Lower lobe of right lung (tissue), 2 donors: Measurements from ENCODE around the gene SLC18A3. TPM values are rescaled to one million over a fixed set of nuclear protein-coding genes. Genes with fewer than 3 reads are reported as not detected.

Source experiments
- ATAC-seq, 2 donors: fragments of 200-7000 bp; cut with Tn5 transposase; one replicate each; pipeline ENCODE4 v1.9.1; 2020 to 2022; ENCODE audit warnings: mild to moderate bottlenecking in 2 of 2, moderate library complexity in 2 of 2
- DNase-seq: peaks from one replicate; pipeline ENCODE4 v3.0.0-alpha.2; 2020
- H3K27ac ChIP-seq: fragments of 200-600 bp; one replicate; pipeline ENCODE4 v1.8.0; 2022
- H3K27me3 ChIP-seq: fragments of 200-600 bp; one replicate; pipeline ENCODE4 v1.8.0; 2022; ENCODE audit warnings: low read depth
- H3K36me3 ChIP-seq: fragments of 200-600 bp; one replicate; pipeline ENCODE4 v1.8.0; 2022; ENCODE audit warnings: mild to moderate bottlenecking
- H3K4me1 ChIP-seq: fragments of 200-600 bp; one replicate; pipeline ENCODE4 v1.8.0; 2022
- H3K4me3 ChIP-seq: fragments of 200-600 bp; one replicate; pipeline ENCODE4 v1.8.0; 2022; ENCODE audit warnings: mild to moderate bottlenecking
- H3K9me3 ChIP-seq: fragments of 200-600 bp; one replicate; pipeline ENCODE4 v1.8.0; 2022
- CTCF ChIP-seq: fragments of 200-600 bp; IDR thresholded peaks from one replicate; pipeline ENCODE4 v1.8.0; 2022; ENCODE audit warnings: antibody characterized with exemption, mild to moderate bottlenecking
- intact Hi-C: fragments of 100-400 bp; cut with DNase I; formaldehyde crosslinking; loops from one replicate; pipeline ENCODE4 v1.11.0; 2022
- total RNA-seq: library from RNA; stranded (reverse); fragmentation: NEBNext Ultra II Directional; extraction: Animal tissue kit (Norgen Biotek cat#: 25700); gene quantifications from one replicate; pipeline ENCODE4 v1.2.1, GENCODE V29; 2021
- donor health status: DM: no; HTN: yes; CAD: no; lungs with severe emphysema.

SLC18A3 gene
- total RNA-seq, 1 donor from 2014 or later = not detected

GRCh38 chr10:49577182-49577925, 32.8 kb upstream of the SLC18A3 start:
- intact Hi-C loops = no loop called here

GRCh38 chr10:49578392-49578791, 31.7 kb upstream of the SLC18A3 start:
- H3K27me3 ChIP-seq = no peaks in the 10 kb centered on the region
- H3K4me3 ChIP-seq = no peak overlapping the region
- no peak for TF ChIP-seq CTCF
- ATAC-seq (no peak), DNase-seq (no peak)
- intact Hi-C loops = no loop called here
- H3K36me3 ChIP-seq = no peaks in the 10 kb centered on the region
- H3K4me1 ChIP-seq = no peaks in the 10 kb centered on the region
- no peak overlapping the region for H3K27ac ChIP-seq
- no peaks in the 10 kb centered on the region for H3K9me3 ChIP-seq

More at GRCh38 chr10:49577182-49577925, 32.8 kb upstream of the SLC18A3 start:
- Histone ChIP-seq H3K36me3 (no peaks in the 10 kb centered on the region), H3K4me1 (no peaks in the 10 kb centered on the region), H3K4me3 (no peak overlapping the region), H3K27me3 (no peaks in the 10 kb centered on the region), H3K9me3 (no peaks in the 10 kb centered on the region), H3K27ac (no peak overlapping the region)
- ATAC-seq (no peak), DNase-seq (no peak)
- TF ChIP-seq CTCF = no peak

- DNase-seq (no peak), ATAC-seq (no peak)
- no peaks in the 10 kb centered on the region for H3K36me3 ChIP-seq
- H3K27ac ChIP-seq = no peak overlapping the region
- H3K27me3 ChIP-seq = no peaks in the 10 kb centered on the region
- no peak overlapping the region for H3K4me3 ChIP-seq
- no peaks in the 10 kb centered on the region for H3K9me3 ChIP-seq
- TF ChIP-seq CTCF = no peak
- H3K4me1 ChIP-seq = no peaks in the 10 kb centered on the region
- intact Hi-C loops = no loop called here
These were observed 30.5 kb upstream of the SLC18A3 start for GRCh38 chr10:49579621-49580020.

GRCh38 chr10:49585387-49585786, 24.7 kb upstream of the SLC18A3 start:
- Histone ChIP-seq H3K27me3 (no peaks in the 10 kb centered on the region), H3K36me3 (no peaks in the 10 kb centered on the region), H3K4me3 (no peak overlapping the region), H3K27ac (no peak overlapping the region), H3K9me3 (no peaks in the 10 kb centered on the region), H3K4me1 (no peaks in the 10 kb centered on the region)
- no peak for TF ChIP-seq CTCF
- ATAC-seq (no peak), DNase-seq (no peak)
- intact Hi-C loops = no loop called here

GRCh38 chr10:49587981-49588380, 22.1 kb upstream of the SLC18A3 start:
- no peaks in the 10 kb centered on the region for H3K27me3 ChIP-seq
- intact Hi-C loops = no loop called here
- no peak overlapping the region for H3K27ac ChIP-seq
- no peak for TF ChIP-seq CTCF
- no peaks in the 10 kb centered on the region for H3K36me3 ChIP-seq
- DNase-seq (no peak), ATAC-seq (no peak)
- no peak overlapping the region for H3K4me3 ChIP-seq
- no peaks in the 10 kb centered on the region for H3K4me1 ChIP-seq
- H3K9me3 ChIP-seq = no peaks in the 10 kb centered on the region
